Body of pancreas (tissue), 4 donors: Measurements from ENCODE around the gene SPINT1.

Source experiments
- CTCF ChIP-seq, 7 experiments: fragments of 450-650 bp in 4 of 7; fragments of 200-600 bp in 3 of 7; sonication (generic) in 3 of 7; IDR thresholded peaks; one replicate each; pipeline ENCODE4 v1.5.1; 2016 to 2019; ENCODE audit warnings: antibody characterized with exemption in 7 of 7
- POLR2A ChIP-seq, 3 donors: fragments of 450-650 bp; IDR thresholded peaks; one replicate each; pipeline ENCODE4 v1.6.1; 2016; ENCODE audit warnings: antibody characterized with exemption in 3 of 3, mild to moderate bottlenecking in 2 of 3

GRCh38 chr15:40836020-40836419 lies 7.8 kb upstream of the SPINT1 start:
- TF ChIP-seq POLR2A (IDR thresholded peaks at IDR 0.05) (no peak), CTCF (IDR thresholded peaks at IDR 0.05) (no peak)
